Vagina (tissue), 2 donors: ENCODE data around the gene RASA3. TPM values are rescaled to one million over a fixed set of nuclear protein-coding genes. Genes with fewer than 3 reads are reported as not detected.

Experiments
- DNase-seq, 2 donors: peaks; one replicate each; pipeline ENCODE4 v3.0.0-alpha.2; 2017; ENCODE audit errors: extremely low spot score in 2 of 2
- H3K27ac ChIP-seq: fragments of 200-600 bp; sonication (generic); one replicate; pipeline ENCODE4 v1.5.1; 2019
- H3K27me3 ChIP-seq: fragments of 200-600 bp; sonication (generic); one replicate; pipeline ENCODE4 v1.5.1; 2019
- H3K36me3 ChIP-seq, 2 donors: fragments of 200-600 bp; sonication (generic); one replicate each; pipeline ENCODE4 v1.5.1; 2017 to 2019
- H3K4me1 ChIP-seq: fragments of 200-600 bp; sonication (generic); one replicate; pipeline ENCODE4 v1.5.1; 2019
- H3K4me3 ChIP-seq, 2 donors: fragments of 200-600 bp; sonication (generic); 1 replicate in 1 of 2; 2 replicates in 1 of 2; pipeline ENCODE4 v1.5.1; 2016 to 2019
- H3K9me3 ChIP-seq: fragments of 200-600 bp; sonication (generic); one replicate; pipeline ENCODE4 v1.5.1; 2019
- CTCF ChIP-seq, 3 experiments: fragments of 450-650 bp in 2 of 3; fragments of 200-600 bp in 1 of 3; sonication (generic) in 1 of 3; IDR thresholded peaks; one replicate each; pipeline ENCODE4 v1.5.1; 2017 to 2019; ENCODE audit warnings: antibody characterized with exemption in 3 of 3, mild to moderate bottlenecking in 2 of 3, moderate library complexity in 2 of 3
- POLR2A ChIP-seq, 2 donors: fragments of 450-650 bp; IDR thresholded peaks; one replicate each; pipeline ENCODE4 v1.6.1; 2017; ENCODE audit warnings: antibody characterized with exemption in 2 of 2, mild to moderate bottlenecking in 2 of 2, moderate library complexity in 2 of 2
- POLR2AphosphoS5 ChIP-seq, 2 donors: sonication (generic); formaldehyde crosslinking; IDR thresholded peaks; one replicate each; pipeline ENCODE4 v1.9.0; 2017; ENCODE audit warnings: antibody characterized with exemption in 2 of 2, mild to moderate bottlenecking in 2 of 2, low read depth in 1 of 2; ENCODE audit not compliant: insufficient read depth in 1 of 2
- intact Hi-C: fragments of 100-400 bp; cut with DNase I; formaldehyde crosslinking; loops from one replicate; pipeline ENCODE4 v1.15.1; 2023
- total RNA-seq: library from RNA; depleted of rRNA; stranded (reverse); fragments of >200 nt; gene quantifications from one replicate; pipeline ENCODE4 v1.2.3, GENCODE V29; 2016

RASA3 gene
- total RNA-seq, 1 donor from 2014 or later, result 19.6 TPM

- no peak overlapping the region for H3K4me3 ChIP-seq
- H3K27ac ChIP-seq, result no peak overlapping the region
- intact Hi-C loops, result no loop called here
- H3K9me3 ChIP-seq, result no peaks in the 10 kb centered on the region
- no peak for DNase-seq
- no peaks in the 10 kb centered on the region for H3K27me3 ChIP-seq
- H3K4me1 ChIP-seq, result no peaks in the 10 kb centered on the region
- TF ChIP-seq CTCF (IDR thresholded peaks at IDR 0.05) (no peak), POLR2A (IDR thresholded peaks at IDR 0.05) (no peak), POLR2AphosphoS5 (IDR thresholded peaks at IDR 0.05; ENCODE audit: insufficient read depth in 1 of 2, low read depth in 1 of 2) (no peak)
- H3K36me3 ChIP-seq, result no peaks in the 10 kb centered on the region
Observed at GRCh38 chr13:114173745-114174144, 41.3 kb upstream of the RASA3 start.

- H3K27ac ChIP-seq, result no peak overlapping the region
- H3K27me3 ChIP-seq, result no peaks in the 10 kb centered on the region
- H3K4me1 ChIP-seq, result no peaks in the 10 kb centered on the region
- no peak overlapping the region for H3K4me3 ChIP-seq
- TF ChIP-seq POLR2A (IDR thresholded peaks at IDR 0.05) (no peak), CTCF (IDR thresholded peaks at IDR 0.05) (no peak), POLR2AphosphoS5 (IDR thresholded peaks at IDR 0.05; ENCODE audit: insufficient read depth in 1 of 2, low read depth in 1 of 2) (no peak)
- intact Hi-C loops, result no loop called here
- H3K36me3 ChIP-seq, result no peaks in the 10 kb centered on the region
- no peak for DNase-seq
- H3K9me3 ChIP-seq, result no peaks in the 10 kb centered on the region
Observed at GRCh38 chr13:114173272-114173671, 40.8 kb upstream of the RASA3 start.

- Histone ChIP-seq H3K27ac (no peak overlapping the region), H3K9me3 (no peaks in the 10 kb centered on the region), H3K27me3 (no peaks in the 10 kb centered on the region), H3K4me3 (no peak overlapping the region), H3K36me3 (no peaks in the 10 kb centered on the region), H3K4me1 (peaks cover 11% of the 10 kb centered on the region)
- no peak for DNase-seq
- intact Hi-C loops, result no loop called here
- TF ChIP-seq POLR2AphosphoS5 (IDR thresholded peaks at IDR 0.05; ENCODE audit: insufficient read depth in 1 of 2, low read depth in 1 of 2), result no peak
- no peak for TF ChIP-seq CTCF (IDR thresholded peaks at IDR 0.05)
- TF ChIP-seq POLR2A (IDR thresholded peaks at IDR 0.05), result no peak
Observed at GRCh38 chr13:114167885-114168284, 35.5 kb upstream of the RASA3 start.

GRCh38 chr13:114167426-114167825 is 35.0 kb upstream of the RASA3 start:
- TF ChIP-seq CTCF (IDR thresholded peaks at IDR 0.05) (no peak), POLR2AphosphoS5 (IDR thresholded peaks at IDR 0.05; ENCODE audit: insufficient read depth in 1 of 2, low read depth in 1 of 2) (no peak), POLR2A (IDR thresholded peaks at IDR 0.05) (no peak)
- Histone ChIP-seq H3K9me3 (no peaks in the 10 kb centered on the region), H3K27ac (no peak overlapping the region), H3K27me3 (no peaks in the 10 kb centered on the region), H3K4me3 (no peak overlapping the region), H3K36me3 (no peaks in the 10 kb centered on the region), H3K4me1 (peaks cover 15% of the 10 kb centered on the region)
- intact Hi-C loops, result no loop called here
- DNase-seq, result no peak

GRCh38 chr13:114166381-114167131 is 34.1 kb upstream of the RASA3 start:
- H3K4me1 ChIP-seq, result peaks cover 23% of the 10 kb centered on the region
- intact Hi-C loops, result no loop called here
- DNase-seq, result no peak
- H3K9me3 ChIP-seq, result no peaks in the 10 kb centered on the region
- no peaks in the 10 kb centered on the region for H3K36me3 ChIP-seq
- TF ChIP-seq POLR2A (IDR thresholded peaks at IDR 0.05), result no peak
- TF ChIP-seq CTCF (IDR thresholded peaks at IDR 0.05), result no peak
- TF ChIP-seq POLR2AphosphoS5 (IDR thresholded peaks at IDR 0.05; ENCODE audit: insufficient read depth in 1 of 2, low read depth in 1 of 2), result no peak
- H3K27me3 ChIP-seq, result no peaks in the 10 kb centered on the region
- H3K4me3 ChIP-seq, result no peak overlapping the region
- H3K27ac ChIP-seq, result no peak overlapping the region
